H1 (cell line): ENCODE results near the gene RAB7B. TPM values are rescaled to one million over a fixed set of nuclear protein-coding genes. Genes with fewer than 3 reads are reported as not detected.

Experiments used
- SIN3A ChIP-seq, 2 experiments: IDR thresholded peaks in 1 of 2; conservative IDR thresholded peaks in 1 of 2; 2 replicates each; pipeline ENCODE4 v1.6.1; 2011 to 2012; ENCODE audit warnings: low read length in 2 of 2, improper control_type of control experiment in 1 of 2, low read depth in 1 of 2, mild to moderate bottlenecking in 1 of 2
- SP1 ChIP-seq: IDR thresholded peaks from 2 replicates; pipeline ENCODE4 v1.6.1; 2011; ENCODE audit warnings: low read depth, low read length
- SP2 ChIP-seq: IDR thresholded peaks from 2 replicates; pipeline ENCODE4 v1.6.1; 2012; ENCODE audit warnings: mild to moderate bottlenecking, low read length, inconsistent platforms
- TAF7 ChIP-seq: optimal IDR thresholded peaks from 2 replicates; pipeline ENCODE3; 2011; ENCODE audit warnings: low read depth, mild to moderate bottlenecking, inconsistent platforms, low read length, moderate library complexity, borderline replicate concordance
- polyA plus RNA-seq, 7 experiments: library from polyadenylated mRNA; depleted of rRNA in 3 of 7; stranded (reverse) in 5 of 7; unstranded in 2 of 7; fragments of >200 nt in 5 of 7; fragments of 200-250 nt in 2 of 7; gene quantifications; 1 replicate in 5 of 7; 2 replicates in 1 of 7; 4 replicates in 1 of 7; pipeline versions ENCODE4 v1.2.1 to v1.2.3, GENCODE V29; 2011 to 2013; ENCODE audit warnings: missing spikeins in 2 of 7, mixed read lengths in 2 of 7
- total RNA-seq: library from RNA; stranded (reverse); fragmentation: NEBNext Ultra II Directional; extraction: Animal tissue kit (Norgen Biotek cat#: 25700); gene quantifications from 2 replicates; pipeline ENCODE4 v1.2.1, GENCODE V29; 2021
- TF ChIP-seq, protein P1 (sequence below): IDR thresholded peaks from 2 replicates; pipeline ENCODE4 v1.6.1; 2012; ENCODE audit warnings: low read length, inconsistent platforms
- TF ChIP-seq, protein P2 (sequence below): fragments of 300-600 bp; sonication (generic); IDR thresholded peaks from 2 replicates; pipeline ENCODE4 v1.7.1; 2012; ENCODE audit warnings: low read length, moderate library complexity, mild to moderate bottlenecking, inconsistent platforms; ENCODE audit not compliant: insufficient replicate concordance

RAB7B gene
- total and polyA plus RNA-seq, 2 of the 8 experiments (the other 6 are each of a cell fraction or from before 2014, with no cell fraction given): 0.05 TPM; not detected in 1

DNA sequence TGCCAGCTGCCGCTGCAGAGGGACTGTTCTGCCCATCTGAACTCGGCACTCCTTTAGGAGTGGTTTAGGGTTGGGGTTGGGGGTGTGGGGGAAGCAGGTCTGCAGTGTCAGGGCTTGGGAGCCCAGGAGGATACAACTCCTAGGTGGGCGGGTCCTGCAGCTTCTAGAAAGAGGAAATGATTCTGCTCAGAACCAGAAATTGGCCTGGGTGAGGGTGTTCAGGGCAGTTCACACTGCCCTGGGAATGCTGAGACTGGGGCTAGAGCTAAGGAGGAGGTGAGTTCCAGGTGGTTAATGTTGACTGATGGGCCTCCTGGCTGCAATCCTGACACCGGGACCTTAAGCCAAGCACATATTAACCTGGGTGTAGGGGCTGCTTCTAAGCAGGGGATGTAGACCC lies 55.2 kb downstream of the RAB7B start (continued):
- TF ChIP-seq, protein P1, sequence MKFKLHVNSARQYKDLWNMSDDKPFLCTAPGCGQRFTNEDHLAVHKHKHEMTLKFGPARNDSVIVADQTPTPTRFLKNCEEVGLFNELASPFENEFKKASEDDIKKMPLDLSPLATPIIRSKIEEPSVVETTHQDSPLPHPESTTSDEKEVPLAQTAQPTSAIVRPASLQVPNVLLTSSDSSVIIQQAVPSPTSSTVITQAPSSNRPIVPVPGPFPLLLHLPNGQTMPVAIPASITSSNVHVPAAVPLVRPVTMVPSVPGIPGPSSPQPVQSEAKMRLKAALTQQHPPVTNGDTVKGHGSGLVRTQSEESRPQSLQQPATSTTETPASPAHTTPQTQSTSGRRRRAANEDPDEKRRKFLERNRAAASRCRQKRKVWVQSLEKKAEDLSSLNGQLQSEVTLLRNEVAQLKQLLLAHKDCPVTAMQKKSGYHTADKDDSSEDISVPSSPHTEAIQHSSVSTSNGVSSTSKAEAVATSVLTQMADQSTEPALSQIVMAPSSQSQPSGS: no peak
- no peak for TF ChIP-seq SIN3A (conservative IDR thresholded peaks at IDR 0.05 in 1 of 2, IDR thresholded peaks at IDR 0.05 in 1 of 2; ENCODE audit: low read depth in 1 of 2, low read length in 2 of 2)
- no peak for TF ChIP-seq SP2
- TF ChIP-seq TAF7: no peak
- no peak for TF ChIP-seq SP1
- TF ChIP-seq, protein P2, sequence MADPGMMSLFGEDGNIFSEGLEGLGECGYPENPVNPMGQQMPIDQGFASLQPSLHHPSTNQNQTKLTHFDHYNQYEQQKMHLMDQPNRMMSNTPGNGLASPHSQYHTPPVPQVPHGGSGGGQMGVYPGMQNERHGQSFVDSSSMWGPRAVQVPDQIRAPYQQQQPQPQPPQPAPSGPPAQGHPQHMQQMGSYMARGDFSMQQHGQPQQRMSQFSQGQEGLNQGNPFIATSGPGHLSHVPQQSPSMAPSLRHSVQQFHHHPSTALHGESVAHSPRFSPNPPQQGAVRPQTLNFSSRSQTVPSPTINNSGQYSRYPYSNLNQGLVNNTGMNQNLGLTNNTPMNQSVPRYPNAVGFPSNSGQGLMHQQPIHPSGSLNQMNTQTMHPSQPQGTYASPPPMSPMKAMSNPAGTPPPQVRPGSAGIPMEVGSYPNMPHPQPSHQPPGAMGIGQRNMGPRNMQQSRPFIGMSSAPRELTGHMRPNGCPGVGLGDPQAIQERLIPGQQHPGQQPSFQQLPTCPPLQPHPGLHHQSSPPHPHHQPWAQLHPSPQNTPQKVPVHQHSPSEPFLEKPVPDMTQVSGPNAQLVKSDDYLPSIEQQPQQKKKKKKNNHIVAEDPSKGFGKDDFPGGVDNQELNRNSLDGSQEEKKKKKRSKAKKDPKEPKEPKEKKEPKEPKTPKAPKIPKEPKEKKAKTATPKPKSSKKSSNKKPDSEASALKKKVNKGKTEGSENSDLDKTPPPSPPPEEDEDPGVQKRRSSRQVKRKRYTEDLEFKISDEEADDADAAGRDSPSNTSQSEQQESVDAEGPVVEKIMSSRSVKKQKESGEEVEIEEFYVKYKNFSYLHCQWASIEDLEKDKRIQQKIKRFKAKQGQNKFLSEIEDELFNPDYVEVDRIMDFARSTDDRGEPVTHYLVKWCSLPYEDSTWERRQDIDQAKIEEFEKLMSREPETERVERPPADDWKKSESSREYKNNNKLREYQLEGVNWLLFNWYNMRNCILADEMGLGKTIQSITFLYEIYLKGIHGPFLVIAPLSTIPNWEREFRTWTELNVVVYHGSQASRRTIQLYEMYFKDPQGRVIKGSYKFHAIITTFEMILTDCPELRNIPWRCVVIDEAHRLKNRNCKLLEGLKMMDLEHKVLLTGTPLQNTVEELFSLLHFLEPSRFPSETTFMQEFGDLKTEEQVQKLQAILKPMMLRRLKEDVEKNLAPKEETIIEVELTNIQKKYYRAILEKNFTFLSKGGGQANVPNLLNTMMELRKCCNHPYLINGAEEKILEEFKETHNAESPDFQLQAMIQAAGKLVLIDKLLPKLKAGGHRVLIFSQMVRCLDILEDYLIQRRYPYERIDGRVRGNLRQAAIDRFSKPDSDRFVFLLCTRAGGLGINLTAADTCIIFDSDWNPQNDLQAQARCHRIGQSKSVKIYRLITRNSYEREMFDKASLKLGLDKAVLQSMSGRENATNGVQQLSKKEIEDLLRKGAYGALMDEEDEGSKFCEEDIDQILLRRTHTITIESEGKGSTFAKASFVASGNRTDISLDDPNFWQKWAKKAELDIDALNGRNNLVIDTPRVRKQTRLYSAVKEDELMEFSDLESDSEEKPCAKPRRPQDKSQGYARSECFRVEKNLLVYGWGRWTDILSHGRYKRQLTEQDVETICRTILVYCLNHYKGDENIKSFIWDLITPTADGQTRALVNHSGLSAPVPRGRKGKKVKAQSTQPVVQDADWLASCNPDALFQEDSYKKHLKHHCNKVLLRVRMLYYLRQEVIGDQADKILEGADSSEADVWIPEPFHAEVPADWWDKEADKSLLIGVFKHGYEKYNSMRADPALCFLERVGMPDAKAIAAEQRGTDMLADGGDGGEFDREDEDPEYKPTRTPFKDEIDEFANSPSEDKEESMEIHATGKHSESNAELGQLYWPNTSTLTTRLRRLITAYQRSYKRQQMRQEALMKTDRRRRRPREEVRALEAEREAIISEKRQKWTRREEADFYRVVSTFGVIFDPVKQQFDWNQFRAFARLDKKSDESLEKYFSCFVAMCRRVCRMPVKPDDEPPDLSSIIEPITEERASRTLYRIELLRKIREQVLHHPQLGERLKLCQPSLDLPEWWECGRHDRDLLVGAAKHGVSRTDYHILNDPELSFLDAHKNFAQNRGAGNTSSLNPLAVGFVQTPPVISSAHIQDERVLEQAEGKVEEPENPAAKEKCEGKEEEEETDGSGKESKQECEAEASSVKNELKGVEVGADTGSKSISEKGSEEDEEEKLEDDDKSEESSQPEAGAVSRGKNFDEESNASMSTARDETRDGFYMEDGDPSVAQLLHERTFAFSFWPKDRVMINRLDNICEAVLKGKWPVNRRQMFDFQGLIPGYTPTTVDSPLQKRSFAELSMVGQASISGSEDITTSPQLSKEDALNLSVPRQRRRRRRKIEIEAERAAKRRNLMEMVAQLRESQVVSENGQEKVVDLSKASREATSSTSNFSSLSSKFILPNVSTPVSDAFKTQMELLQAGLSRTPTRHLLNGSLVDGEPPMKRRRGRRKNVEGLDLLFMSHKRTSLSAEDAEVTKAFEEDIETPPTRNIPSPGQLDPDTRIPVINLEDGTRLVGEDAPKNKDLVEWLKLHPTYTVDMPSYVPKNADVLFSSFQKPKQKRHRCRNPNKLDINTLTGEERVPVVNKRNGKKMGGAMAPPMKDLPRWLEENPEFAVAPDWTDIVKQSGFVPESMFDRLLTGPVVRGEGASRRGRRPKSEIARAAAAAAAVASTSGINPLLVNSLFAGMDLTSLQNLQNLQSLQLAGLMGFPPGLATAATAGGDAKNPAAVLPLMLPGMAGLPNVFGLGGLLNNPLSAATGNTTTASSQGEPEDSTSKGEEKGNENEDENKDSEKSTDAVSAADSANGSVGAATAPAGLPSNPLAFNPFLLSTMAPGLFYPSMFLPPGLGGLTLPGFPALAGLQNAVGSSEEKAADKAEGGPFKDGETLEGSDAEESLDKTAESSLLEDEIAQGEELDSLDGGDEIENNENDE: no peak
- TF ChIP-seq, all 59 proteins: peak for 0
